PC-9 (cell line): ENCODE data around the gene ALDH1A3.

Source experiments
- CTCF ChIP-seq: fragments of 200-600 bp; sonication (generic); conservative IDR thresholded peaks from 2 replicates; pipeline ENCODE4 v1.6.1; 2017; ENCODE audit warnings: mixed run types, antibody characterized with exemption, mild to moderate bottlenecking, moderate library complexity
- EZH2 ChIP-seq: fragments of 200-600 bp; sonication (generic); IDR thresholded peaks from 2 replicates; pipeline ENCODE4 v1.8.0; 2017; ENCODE audit warnings: antibody characterized with exemption, low read depth

GRCh38 chr15:100924436-100924835 lies 44.8 kb downstream of the ALDH1A3 start:
- no peak for TF ChIP-seq CTCF
- no peak for TF ChIP-seq EZH2
